ENCODE measurements around the gene IFITM10. TPM values are rescaled to one million over a fixed set of nuclear protein-coding genes. Genes with fewer than 3 reads are reported as not detected.

The IFITM10 gene
- total RNA-seq, 1 experiment from 2014 or later, result 0.59 TPM

DNA sequence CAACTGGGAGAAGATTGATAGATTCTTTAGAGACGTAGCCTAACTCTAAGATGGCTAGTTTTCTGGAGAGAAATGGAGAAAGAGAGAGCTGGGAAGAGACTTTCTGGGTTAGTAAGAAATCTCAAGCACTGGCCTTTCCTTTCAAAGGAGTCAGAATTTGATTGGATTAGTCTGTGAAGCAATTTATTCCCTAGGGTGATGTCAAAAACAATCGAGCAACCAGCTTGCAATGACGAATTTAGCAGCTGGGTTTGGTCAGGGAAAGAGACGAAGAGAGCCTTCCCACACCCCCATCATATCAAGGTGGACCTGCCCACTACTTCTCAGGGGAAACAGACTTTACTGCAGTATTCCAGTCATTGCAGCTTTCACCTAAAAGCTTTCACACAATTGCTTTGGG lies 42.6 kb downstream of the IFITM10 start:
- no peak overlapping the region for H3K4ac ChIP-seq (ENCODE audit: low read depth, low read length)
- TF ChIP-seq, protein P1, sequence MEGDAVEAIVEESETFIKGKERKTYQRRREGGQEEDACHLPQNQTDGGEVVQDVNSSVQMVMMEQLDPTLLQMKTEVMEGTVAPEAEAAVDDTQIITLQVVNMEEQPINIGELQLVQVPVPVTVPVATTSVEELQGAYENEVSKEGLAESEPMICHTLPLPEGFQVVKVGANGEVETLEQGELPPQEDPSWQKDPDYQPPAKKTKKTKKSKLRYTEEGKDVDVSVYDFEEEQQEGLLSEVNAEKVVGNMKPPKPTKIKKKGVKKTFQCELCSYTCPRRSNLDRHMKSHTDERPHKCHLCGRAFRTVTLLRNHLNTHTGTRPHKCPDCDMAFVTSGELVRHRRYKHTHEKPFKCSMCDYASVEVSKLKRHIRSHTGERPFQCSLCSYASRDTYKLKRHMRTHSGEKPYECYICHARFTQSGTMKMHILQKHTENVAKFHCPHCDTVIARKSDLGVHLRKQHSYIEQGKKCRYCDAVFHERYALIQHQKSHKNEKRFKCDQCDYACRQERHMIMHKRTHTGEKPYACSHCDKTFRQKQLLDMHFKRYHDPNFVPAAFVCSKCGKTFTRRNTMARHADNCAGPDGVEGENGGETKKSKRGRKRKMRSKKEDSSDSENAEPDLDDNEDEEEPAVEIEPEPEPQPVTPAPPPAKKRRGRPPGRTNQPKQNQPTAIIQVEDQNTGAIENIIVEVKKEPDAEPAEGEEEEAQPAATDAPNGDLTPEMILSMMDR (conservative IDR thresholded peaks at IDR 0.05), result no peak

More for the DNA sequence above, 42.6 kb downstream of the IFITM10 start:
- Histone ChIP-seq H3K4me1 (ENCODE audit: insufficient read depth, low read length) (no peaks in the 10 kb centered on the region), H4K5ac (ENCODE audit: insufficient read length, low read depth, low read length) (no peak overlapping the region), H3K79me2 (ENCODE audit: insufficient read depth, low read length) (no peaks in the 10 kb centered on the region), H3K14ac (ENCODE audit: insufficient read depth, low read length) (no peak overlapping the region), H3K27me3 (ENCODE audit: insufficient read depth, low read length) (no peaks in the 10 kb centered on the region; the same call in 1 of the 2 replicates), H3K9me3 (ENCODE audit: control insufficient read depth, low read depth, low read length) (no peaks in the 10 kb centered on the region), H2AK5ac (ENCODE audit: insufficient read length, low read length) (no peak overlapping the region), H3K27ac (ENCODE audit: insufficient read length, low read depth, low read length) (no peak overlapping the region), H2BK12ac (ENCODE audit: insufficient read length, low read depth, low read length) (no peak overlapping the region), H3K18ac (ENCODE audit: insufficient read length, low read depth, low read length) (no peak overlapping the region), H2BK20ac (ENCODE audit: low read depth, low read length, poor library complexity, severe bottlenecking) (no peak overlapping the region), H3T11ph (ENCODE audit: low read length) (no peak overlapping the region), H2BK15ac (ENCODE audit: low read depth, low read length) (no peak overlapping the region), H3K23ac (ENCODE audit: insufficient read length, low read depth, low read length) (no peak overlapping the region), H3K56ac (ENCODE audit: insufficient read length, low read depth, low read length) (no peak overlapping the region), H4K91ac (ENCODE audit: insufficient read length, low read depth, low read length) (no peak overlapping the region), H3K23me2 (ENCODE audit: insufficient read length, low read depth, low read length, poor library complexity, severe bottlenecking) (no peaks in the 10 kb centered on the region), H3K79me1 (ENCODE audit: insufficient read depth, low read depth, low read length, poor library complexity, severe bottlenecking) (no peaks in the 10 kb centered on the region), H2AFZ (ENCODE audit: low read length) (no peak overlapping the region), H4K8ac (replicated peaks; ENCODE audit: insufficient read length, low read depth, low read length) (no peak overlapping the region), H2BK120ac (ENCODE audit: low read depth, low read length, poor library complexity, severe bottlenecking) (no peak overlapping the region), H2BK5ac (ENCODE audit: insufficient read length, low read length) (no peak overlapping the region), H4K20me1 (ENCODE audit: control insufficient read depth, insufficient read depth, insufficient read length) (no peaks in the 10 kb centered on the region), H3K9ac (ENCODE audit: extremely low read depth, insufficient read length, low read length) (no peak overlapping the region), H3K4me2 (ENCODE audit: insufficient read depth, insufficient read length, low read length) (no peak overlapping the region)
- H3K36me3 Mint-ChIP-seq (ENCODE audit: insufficient read depth in 1 of 3, low read depth in 3 of 3), result peaks cover 0 to 4% (median 1%) of the 10 kb centered on the region in 3 experiments; a peak in 3 of 7 replicates
- WGBS (ENCODE audit: extremely low coverage, insufficient read length, low lambda C conversion rate), result no CpG with 5 or more reads among the region's 4 CpGs
- peaks cover 6 to 7% of the 10 kb centered on the region in 2 experiments; a peak in 4 of 5 replicates for H3K9me3 Mint-ChIP-seq
- no peak for DNase-seq
- peaks cover 77% of the 10 kb centered on the region for H3K27me3 Mint-ChIP-seq (ENCODE audit: low read depth)
- no peak overlapping the region for H3K27ac Mint-ChIP-seq
- H3K4me3 Mint-ChIP-seq, result no peak overlapping the region
- H3K4me1 Mint-ChIP-seq, result no peaks in the 10 kb centered on the region

Data from H9 (cell line).